Muscle of back (tissue), 11 donors: Measurements from ENCODE around the gene RNF215. TPM values are rescaled to one million over a fixed set of nuclear protein-coding genes. Genes with fewer than 3 reads are reported as not detected.
"Not testable (repeated sequence)": the region's sequence is repeated elsewhere in the genome, so short reads cannot be mapped to it uniquely, and the experiment has no call there.

Experiments used
- DNase-seq, 3 donors: peaks; one replicate each; pipeline versions ENCODE4 v3.0.0 to v3.0.0-alpha.2; 2013
- polyA plus RNA-seq, 10 donors: library from polyadenylated mRNA; unstranded; fragments of 120-200 nt; gene quantifications; one replicate each; pipeline ENCODE4 v1.2.1, GENCODE V29; 2013; ENCODE audit not compliant: insufficient read length in 10 of 10

The RNF215 gene
- polyA plus RNA-seq, 10 donors, result 8.8 to 15.6 (median 11.1) TPM

DNA sequence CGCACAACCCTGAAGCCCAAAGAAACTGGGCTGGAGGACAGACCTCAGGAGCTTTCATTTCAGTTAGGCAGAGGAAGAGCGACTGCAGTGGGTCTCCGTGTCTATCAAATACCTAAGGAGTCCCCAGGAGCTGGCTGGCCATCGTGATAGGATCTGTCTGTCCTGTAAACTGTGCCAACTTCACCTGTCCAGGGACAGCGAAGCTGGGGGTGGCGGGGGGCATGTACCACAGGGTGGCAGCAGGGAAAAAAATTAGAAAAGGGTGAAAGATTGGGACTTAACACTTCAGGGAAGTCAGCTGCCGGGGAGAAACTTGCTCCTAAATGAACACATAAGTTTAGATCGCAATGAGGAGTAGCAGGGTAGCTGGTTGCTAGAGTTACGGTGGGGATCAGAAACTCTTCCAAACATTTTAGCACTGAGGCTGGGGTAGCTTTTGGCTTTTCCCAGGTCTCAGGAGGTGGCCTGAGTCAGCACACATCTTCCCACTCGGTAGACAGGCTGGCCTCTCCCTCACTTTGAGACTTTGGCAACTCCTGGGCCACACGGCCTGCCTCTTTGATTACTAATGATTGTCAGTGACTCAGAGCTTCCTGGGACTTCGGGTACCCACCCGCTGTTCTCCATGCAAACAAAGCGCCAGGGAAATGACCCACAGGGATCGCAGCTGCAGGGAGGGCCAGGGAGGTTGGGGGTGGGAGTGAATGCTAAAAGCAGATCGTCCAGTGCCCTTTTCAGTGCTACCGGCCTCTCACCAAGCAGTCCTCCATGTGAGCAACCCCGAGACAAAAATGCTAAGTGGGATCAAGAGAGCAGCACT is 35.5 kb upstream of the RNF215 start:
- peak in 1 of 3 donors; percentile 86 for DNase-seq

GRCh38 chr22:30421695-30422480 is 34.7 kb upstream of the RNF215 start:
- no peak for DNase-seq

DNA sequence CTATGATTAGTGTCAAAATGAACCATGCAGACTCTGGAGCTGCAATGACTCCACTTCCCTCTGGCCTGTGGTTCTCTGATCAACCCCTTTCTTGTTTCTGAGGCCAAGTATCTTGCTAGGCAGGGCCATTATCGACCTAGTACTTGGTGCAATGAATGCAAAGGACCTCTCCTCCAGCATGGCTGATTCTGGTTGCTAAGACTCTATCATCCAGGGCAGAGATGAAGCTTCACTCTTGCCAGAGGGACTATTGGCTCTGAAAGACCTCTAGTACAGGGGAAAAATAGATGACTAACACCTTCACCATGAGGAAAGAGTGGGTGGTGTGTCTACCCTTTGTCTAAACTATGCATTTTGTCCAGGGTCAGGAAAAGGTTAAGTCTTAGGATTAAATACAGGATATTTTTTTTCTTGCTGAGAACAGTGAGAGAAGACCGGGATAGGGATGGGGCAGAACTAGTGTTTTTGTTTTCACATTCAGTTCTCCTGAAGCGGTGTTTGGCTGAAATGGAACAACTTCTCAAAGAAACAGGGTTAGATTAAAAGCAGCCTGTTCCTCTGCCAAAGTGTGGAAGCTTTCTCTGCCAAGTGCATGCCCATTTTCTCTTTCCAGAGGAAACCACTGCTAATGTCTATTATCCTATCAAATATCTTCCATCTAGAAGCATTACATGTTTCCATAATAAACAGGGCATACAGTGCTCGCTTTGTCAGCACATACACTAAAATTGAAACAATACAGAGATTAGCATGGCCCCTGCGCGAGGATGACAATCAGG is 33.3 kb upstream of the RNF215 start:
- peak in 1 of 3 donors; percentile 53 for DNase-seq

- DNase-seq, result no peak
Observed at GRCh38 chr22:30416837-30417236, 29.6 kb upstream of the RNF215 start.

GRCh38 chr22:30416403-30416802 is 29.2 kb upstream of the RNF215 start:
- DNase-seq, result no peak

- DNase-seq, result no peak
Observed at GRCh38 chr22:30414525-30415047, 27.4 kb upstream of the RNF215 start.

DNA sequence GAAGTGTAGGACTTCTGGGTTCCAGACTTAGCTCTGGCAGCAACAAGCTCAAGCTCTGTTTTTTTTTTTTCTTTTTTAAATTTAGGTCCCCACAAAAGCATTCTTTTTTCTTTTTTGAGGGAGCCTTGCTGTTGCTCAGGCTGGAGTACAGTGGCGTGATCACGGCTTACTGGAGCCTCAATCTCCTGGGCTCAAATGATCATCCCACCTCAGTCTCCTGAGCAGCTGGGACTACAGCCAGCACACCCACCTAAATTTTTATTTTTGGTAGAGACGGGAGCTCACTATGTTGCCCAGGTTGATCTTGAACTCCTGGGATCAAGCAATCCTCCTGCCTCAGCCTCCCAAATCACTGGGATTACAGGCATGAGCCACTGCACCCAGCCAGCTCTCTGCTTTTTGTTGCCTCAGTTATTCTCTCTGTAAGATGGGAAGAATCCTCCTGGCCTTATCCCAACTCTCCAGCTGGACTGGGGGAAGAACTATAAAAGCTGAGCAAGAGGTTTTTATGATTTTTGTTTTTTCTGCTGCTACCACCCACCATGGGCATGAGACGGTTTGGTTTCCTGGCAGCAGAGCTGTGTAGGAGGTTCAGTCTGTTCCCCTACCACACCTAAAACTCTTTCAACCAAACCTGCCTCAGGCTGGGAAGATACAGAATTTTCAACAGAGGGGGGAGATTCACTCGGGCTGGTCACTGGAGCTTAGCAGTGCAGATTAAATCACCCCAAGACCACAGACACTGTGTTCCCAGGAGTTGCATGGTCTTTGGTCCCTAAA is 26.7 kb upstream of the RNF215 start:
- no peak for DNase-seq

- no peak for DNase-seq
Observed at GRCh38 chr22:30413001-30413400, 25.8 kb upstream of the RNF215 start.

- DNase-seq, result no peak
Observed at GRCh38 chr22:30411780-30412179, 24.6 kb upstream of the RNF215 start.

- DNase-seq, result peak in 1 of 3 donors; percentile 44
Observed at GRCh38 chr22:30408388-30409102, 21.3 kb upstream of the RNF215 start.

DNA sequence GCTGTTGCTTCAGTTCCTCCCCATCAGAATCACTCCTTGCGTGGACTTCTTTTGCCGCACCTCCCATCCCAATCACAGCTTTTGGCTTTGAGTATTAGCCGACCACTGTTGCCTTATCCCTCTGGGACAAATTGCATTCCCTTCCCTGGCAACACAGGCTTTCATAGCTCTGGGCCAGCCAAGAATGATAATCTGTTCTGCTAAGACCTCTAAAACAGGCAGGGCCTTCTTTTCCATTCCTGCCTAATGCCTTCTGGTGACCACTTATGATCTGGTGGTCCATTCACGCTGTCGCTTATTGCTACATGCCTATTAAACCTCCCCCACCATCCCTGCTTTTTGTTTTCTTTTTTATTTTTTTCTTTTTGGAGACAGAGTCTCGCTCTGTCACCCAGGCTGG is 19.2 kb upstream of the RNF215 start:
- no peak for DNase-seq

GRCh38 chr22:30405731-30406130 is 18.5 kb upstream of the RNF215 start:
- no peak for DNase-seq

DNA sequence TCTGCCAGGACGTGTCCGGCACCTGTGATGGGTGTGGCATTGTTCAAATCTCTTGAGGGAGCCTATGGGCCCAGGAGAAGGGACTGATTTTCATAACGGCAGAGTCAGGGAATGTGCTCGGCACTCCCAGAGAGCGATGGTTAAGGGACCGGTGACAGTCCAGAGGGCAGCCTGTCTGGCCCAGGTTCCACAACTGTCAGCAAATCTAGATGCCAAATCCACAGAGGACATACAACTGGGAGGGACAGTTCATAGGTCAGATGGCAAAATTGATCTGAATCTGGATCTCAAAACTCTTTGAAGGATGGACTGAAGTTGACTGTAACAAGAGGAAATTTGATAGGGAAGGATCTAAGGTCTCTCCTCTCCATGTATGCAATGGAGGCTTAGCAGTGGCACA is 17.1 kb upstream of the RNF215 start:
- DNase-seq, result no peak

- DNase-seq, result not testable (repeated sequence)
Observed at GRCh38 chr22:30402766-30403104, 15.5 kb upstream of the RNF215 start.

DNA sequence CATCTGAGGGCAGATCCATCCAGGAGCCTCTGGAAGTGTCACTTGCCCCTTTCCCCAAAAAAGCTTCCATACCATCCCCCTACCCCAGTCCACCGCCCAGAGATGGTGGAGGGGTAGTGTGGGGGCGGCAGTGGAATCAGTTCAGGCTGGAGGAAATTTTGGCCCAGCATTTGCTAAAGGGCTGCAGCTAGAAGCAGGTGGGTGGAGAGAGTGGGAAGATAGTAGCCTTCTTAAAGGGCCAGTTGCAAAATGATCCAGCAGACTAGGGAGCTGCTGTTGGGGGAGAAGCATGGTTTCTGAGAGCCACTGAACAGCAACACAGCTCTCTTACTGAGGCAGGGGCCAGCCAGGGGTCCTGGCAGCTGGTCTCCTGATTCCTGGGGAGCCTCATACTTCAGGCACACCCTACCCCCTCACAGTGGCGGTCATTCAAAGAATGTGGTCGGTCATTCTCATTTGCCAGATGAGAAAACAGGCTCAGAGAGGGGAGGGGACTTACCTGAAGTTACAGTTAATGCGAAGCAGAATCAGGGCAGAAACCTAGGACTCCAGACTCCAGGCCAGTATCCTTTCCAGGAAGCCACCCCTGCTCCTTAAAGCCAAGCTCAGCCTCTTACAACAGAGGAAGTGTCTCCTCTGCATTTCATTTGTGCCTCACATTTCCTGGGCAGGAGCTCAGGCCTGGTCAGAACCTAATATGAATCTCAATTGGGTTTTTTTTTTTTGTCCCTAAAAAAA is 15.0 kb upstream of the RNF215 start:
- peak in 1 of 3 donors; percentile 58 for DNase-seq

DNA sequence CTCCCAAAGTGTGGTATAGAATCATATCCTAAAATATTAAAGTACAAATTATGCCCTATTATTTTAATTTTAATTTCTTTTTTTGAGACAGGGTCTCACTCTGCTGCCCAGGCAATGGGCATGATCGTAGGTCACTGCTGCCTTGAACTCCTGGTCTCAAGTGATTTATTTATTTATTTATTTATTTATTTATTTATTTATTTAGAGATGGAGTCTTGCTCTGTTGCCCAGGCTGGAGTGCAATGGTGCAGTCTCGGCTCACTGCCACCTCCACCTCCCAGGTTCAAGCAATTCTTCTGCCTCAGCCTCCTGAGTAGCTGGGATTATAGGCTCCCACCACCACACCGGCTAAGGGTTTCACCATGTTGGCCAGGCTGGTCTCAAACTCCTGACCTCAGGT is 13.8 kb upstream of the RNF215 start:
- not testable (repeated sequence) for DNase-seq

- DNase-seq, result no peak
Observed at GRCh38 chr22:30400159-30400558, 12.9 kb upstream of the RNF215 start.

GRCh38 chr22:30399718-30400117 is 12.5 kb upstream of the RNF215 start:
- no peak for DNase-seq
